Sigmoid colon (tissue), 3 donors: ENCODE data around the gene PTRH1.

Source experiments
- POLR2A ChIP-seq, 2 donors: fragments of 450-650 bp; IDR thresholded peaks; one replicate each; pipeline ENCODE4 v1.6.1; 2016; ENCODE audit warnings: antibody characterized with exemption in 2 of 2, mild to moderate bottlenecking in 2 of 2, moderate library complexity in 2 of 2
- TF ChIP-seq, protein P1 (sequence below), 4 experiments: fragments of 450-650 bp in 3 of 4; fragments of 200-600 bp in 1 of 4; IDR thresholded peaks; one replicate each; pipeline ENCODE4 v1.5.1; 2016 to 2019; ENCODE audit warnings: antibody characterized with exemption in 4 of 4, mild to moderate bottlenecking in 3 of 4, moderate library complexity in 2 of 4

DNA sequence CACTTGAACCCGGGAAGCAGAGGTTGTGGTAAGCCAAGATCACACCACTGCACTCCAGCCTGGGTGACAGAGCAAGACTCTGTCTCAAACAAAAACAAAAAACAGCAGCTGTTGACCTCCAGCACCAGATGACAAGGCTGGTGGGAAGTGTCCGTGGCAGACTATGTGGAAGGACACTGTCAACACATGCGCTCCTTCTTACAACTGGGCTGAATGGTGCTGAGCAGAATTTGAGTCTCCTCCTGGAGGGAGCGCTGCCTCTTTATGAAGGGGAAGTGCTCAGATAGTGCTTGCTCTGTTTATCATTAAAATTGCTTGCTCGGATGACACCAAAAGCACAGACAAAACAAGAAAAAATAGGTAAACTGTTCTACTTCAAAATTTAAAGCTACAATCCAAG lies 17.9 kb downstream of the PTRH1 start:
- TF ChIP-seq, protein P1, sequence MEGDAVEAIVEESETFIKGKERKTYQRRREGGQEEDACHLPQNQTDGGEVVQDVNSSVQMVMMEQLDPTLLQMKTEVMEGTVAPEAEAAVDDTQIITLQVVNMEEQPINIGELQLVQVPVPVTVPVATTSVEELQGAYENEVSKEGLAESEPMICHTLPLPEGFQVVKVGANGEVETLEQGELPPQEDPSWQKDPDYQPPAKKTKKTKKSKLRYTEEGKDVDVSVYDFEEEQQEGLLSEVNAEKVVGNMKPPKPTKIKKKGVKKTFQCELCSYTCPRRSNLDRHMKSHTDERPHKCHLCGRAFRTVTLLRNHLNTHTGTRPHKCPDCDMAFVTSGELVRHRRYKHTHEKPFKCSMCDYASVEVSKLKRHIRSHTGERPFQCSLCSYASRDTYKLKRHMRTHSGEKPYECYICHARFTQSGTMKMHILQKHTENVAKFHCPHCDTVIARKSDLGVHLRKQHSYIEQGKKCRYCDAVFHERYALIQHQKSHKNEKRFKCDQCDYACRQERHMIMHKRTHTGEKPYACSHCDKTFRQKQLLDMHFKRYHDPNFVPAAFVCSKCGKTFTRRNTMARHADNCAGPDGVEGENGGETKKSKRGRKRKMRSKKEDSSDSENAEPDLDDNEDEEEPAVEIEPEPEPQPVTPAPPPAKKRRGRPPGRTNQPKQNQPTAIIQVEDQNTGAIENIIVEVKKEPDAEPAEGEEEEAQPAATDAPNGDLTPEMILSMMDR (IDR thresholded peaks at IDR 0.05) = no peak
- TF ChIP-seq POLR2A (IDR thresholded peaks at IDR 0.05) = no peak
